CMK (cell line): Measurements from ENCODE around the gene CD180.

Experiments used
- DNase-seq: peaks from one replicate; pipeline ENCODE4 v3.0.0-alpha.2; 2010; ENCODE audit warnings: low read depth

The CD180 gene

DNA sequence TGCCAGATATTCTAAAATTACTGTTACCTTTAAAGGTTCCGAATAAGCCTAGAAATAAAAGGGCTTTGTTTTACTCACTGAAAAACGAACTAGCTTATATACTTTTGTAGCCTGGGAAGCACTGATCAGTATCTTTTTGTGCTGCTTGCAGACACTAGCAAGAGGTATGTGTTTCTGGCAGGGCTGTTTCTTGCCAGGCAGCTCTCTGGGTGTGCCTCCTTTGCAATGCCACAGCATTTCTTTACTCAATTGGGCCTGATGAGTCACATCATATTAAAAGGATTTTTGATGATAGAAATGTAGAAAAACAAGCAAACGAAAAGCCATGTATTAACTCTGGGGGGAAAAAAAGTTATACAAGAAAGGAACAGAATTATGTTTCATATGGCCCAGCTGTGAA, 35.6 kb downstream of the CD180 start:
- no peak for DNase-seq

DNA sequence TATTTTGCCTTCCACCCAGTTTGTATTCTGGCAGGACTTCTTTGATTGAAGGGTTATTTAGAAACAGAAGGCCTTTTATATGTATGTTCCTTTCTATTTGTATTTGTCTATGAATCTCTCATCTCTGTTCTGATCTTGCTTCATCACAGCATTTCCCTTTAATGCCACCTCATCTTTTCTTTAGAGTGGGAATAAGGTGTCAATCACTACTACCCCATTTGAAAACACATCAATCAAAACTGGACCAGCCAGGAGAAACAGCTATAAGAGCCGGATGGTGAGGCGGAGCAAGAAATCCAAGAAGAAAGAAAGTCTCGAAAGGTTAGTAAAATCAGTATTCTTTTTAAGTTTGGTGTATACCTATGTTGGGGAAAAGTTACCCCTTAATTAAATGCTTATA, 36.3 kb downstream of the CD180 start:
- DNase-seq = no peak

DNA sequence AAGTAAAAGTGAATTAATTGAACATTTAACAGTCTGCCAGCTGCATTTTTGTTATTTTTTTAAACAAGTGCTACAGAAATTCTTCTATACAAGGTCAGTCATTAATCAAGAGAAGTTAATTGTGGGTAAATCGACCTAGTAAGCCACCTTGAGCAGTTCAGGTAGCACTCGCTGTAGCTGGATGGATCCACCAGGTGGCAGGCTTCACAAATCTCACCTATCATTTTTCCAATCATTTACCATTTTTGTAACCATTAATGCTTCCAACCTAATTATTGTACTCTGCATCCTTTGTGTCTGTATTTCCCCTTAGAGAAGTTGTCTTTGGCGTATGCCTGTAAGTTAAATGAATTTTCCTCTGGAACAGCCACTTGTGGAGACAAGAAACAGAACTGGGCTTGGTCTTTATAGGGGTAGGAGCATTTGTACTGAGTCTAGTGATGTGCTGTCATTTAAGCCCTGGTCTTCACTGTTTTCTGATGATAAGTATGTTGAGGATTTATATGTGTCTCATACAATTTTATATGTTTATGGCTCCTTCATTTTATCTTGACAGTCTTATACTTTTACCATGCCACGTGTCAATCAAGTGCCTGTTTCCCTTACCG, 39.5 kb downstream of the CD180 start:
- no peak for DNase-seq

DNA sequence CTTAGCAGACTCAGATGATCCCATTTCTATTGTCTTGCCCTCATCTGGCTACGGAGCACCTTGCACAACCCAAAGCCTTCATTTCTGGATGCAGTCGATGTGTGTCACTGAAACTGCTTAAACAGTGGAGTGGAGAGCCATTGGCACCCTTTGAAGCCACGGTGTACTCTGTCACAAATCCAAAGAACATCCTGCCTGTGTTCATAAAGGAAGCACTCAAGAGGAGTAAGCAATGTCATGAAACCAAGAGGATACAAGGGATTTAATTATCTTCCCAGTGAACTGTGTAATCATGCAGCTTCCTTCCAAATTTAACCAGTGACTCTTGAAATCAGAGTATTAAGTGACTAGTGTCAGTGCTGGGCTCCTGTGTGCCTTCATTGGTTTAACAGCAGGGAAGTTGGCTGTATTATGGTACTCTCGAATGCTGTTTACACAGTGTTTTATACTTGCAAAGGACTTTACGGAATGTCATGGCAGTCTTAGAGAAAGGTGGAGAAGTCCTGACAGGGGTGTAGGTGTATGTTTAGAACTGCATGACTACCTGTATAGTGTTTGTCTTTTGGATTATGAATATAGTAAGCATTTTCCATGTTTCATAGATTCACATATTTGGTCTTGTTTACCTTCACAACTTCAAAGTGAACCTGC, 41.9 kb downstream of the CD180 start:
- DNase-seq = no peak

DNA sequence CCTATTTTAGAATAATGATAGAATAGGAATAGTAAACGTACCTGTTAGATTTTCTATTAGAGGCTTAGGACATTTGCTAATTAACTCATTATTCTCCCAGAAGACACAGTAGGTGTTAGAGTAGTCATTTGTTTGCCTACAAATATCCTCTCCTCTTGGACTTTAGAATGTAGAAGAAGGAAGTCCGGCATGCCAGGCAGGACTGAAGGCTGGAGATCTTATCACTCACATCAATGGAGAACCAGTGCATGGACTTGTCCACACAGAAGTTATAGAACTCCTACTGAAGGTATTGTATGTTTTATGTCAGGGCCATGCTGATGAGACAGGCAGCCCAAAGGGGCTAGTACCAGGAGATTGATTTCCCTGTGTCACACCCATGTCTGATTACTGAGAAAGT, 43.3 kb downstream of the CD180 start:
- DNase-seq = no peak

DNA sequence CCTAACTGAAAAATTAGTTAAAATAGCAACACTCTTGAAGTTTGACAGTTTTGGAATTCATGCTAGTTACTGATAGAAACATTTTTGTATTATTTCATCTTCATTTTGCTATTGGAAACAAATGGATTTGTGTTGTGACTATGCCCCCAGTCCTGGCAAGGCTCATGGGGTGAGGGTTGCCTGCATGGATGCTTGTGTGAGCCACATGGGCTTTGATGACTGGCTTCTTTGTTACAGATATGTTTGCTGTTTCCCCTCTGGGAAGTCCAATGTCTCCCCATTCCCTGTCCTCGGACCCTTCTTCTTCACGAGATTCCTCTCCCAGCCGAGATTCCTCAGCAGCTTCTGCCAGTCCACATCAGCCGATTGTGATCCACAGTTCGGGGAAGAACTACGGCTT, 44.2 kb downstream of the CD180 start:
- DNase-seq = no peak

DNA sequence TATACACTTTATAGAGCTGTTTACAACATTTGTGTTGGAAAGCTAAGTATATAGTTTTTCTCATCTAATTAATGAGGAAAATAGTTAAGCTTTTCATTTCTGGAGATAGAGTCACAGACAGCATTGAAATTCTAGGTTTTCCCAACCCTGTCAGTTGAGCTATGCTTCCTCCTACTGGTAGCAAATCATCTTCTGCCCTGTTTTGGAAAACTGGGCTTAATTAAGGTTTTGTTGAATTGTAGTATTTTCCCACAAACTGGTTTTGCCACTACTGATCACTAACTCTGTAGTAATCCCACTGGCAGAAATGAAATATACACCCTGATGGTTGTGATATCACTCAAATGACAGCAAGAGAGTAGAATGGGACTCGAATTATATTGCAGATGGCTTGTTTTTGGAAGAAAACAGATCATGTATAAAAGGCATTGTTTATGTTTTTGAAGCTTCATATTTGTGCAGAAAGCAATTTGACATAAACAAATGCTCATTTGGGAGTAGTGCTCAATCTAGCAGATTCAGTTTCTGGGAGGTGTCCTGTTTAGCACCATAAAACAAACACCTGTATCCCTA, 46.6 kb downstream of the CD180 start:
- DNase-seq = no peak

DNA sequence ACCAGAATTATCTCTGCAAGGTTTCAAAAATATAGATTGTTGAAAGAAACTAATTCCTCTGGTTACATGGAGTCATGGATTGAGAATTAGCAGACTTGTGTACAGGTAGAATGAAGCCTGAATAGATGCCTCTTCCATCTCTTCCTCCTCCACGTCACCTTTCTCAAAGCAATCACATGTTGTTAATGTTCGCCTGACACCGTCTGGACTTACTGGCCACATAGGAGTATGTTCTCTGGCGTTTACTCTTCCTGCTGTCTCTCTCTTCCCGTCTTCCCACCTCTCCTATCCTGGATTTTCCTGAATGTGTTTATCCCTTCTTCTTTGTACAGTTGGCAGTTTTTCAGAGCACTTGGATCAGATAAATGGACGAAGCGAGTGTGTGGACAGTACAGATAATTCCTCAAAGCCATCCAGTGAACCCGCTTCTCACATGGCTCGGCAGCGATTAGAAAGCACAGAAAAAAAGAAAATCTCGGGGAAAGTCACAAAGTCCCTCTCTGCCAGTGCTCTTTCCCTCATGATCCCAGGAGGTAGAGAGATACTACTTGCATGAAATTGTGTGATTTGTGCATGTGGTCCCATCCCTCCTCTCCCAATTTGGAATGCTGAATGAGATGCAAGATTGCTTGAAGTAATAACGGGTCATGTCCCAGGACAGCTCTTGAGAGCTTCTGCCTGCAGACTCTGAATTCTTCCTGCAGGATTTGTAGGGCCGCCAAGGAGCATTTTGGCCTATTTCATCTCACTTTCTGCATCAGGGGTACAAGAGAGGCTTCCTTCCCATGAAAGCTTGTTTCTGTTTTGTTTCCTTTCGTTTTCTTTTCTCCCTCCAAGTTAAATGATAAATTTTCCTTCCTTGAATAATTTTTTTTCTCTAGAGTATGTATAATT, 47.3 kb downstream of the CD180 start:
- no peak for DNase-seq

DNA sequence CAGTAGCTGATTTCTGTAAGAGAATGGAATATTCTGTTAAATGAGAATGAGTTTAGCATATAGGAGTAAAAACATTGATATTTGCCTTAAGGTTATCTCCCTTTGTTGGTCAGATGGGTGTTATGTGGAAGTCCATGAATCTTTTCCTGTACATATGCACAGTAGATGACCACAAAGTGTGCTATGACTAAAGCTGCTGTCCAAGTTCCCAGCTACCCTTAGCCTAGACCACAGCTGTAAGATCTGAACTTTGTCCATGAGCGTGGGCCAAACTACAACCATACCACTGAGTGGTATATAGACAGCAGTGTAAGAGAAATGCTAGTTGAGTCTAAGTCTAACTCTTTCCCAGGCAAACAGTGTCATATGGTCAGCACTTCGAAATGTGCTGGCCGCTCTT, 48.8 kb downstream of the CD180 start:
- no peak for DNase-seq

DNA sequence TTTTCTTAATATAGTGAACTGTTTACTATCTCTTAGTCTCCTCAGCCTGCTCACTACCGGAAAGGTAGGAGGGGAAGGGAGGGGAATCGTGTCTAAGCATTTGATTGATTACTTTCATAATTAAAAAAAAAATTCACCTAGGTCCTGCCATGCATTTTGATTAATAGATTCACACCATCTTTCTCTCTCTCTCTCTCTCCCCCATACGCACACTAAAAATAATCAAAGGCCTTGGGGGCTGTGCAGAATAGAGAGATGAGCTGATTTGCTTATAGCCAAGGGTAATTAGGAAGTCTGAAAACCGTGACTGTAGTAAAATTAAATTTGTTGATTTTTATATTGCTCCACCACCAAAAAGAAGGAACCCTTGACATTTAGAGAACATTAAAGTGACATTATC, 49.6 kb downstream of the CD180 start:
- no peak for DNase-seq

DNA sequence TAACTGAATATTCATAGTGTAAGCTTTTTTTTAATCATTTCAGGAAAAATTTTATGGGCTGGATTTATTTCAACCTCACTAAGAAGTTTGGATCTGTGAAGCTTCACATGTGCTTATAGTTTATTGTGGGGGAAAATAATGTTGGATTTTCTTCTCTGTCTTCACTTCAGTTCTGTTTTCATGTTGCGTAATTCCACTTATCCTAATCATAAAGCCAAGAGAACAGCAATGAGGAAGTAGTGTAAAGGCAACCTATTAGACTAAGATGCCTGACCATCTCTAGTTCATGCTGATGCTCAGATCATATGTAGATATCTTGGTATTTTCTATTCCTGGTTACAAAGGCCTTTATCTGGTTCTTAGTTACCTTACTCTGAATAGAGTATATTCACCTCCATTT, 50.0 kb downstream of the CD180 start:
- DNase-seq = no peak

DNA sequence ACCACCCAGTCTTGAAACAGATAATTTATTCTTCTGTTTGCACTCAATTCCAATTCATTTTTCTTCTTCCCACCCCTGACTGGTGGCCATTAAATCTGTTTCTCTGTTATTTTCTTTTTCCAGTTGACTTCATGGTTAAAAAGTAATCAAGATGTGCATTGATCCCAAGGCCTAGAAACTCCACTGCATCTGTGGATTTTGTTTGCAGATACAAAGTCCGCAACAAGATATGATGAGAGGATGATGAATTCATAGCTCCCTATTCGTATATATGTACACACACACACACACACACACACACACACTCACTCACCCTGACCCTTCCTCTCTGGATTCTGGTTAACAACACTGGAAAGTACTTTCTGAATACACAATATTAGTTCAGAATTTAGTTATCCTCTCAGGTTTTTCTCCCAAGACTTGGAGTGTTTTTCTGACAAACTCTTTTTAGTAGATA, 52.4 kb downstream of the CD180 start:
- no peak for DNase-seq

DNA sequence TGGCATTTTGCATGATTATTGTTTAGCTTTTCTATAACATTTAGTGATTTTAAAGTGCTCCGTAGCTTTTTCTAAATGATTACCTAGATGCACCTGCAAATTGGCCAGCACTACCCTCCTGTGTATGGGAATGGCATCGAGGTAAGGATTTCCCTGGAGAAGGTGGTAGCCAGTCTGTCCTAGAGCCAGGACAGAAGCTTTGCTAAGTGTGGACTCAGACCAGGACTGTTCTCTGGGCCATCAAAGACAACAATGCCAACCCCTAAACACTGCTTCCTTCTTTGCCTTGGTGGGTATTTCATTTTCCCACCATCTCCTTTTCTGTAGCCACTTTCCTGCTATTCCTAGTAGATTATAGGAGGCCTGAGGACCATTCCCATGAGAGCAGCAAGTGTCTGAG, 53.0 kb downstream of the CD180 start:
- no peak for DNase-seq

DNA sequence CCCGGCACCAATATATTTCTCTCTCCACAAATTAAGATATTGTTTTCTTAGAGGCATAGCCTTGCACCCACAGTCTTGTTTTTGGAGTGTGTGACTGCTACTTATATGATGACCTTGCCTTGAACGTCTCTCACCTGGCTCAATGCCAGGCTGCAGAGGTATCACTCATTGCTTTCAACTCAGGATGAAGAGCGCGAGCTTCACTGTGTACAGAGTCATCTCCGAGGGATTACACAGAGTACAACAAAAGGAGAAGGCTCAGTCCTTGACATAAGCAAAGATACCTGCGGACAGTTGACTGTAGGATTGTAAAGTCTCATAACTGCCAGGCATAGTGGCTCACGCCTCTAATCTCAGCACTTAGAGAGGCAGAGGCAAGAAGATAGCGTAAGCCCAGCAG, 53.8 kb downstream of the CD180 start:
- no peak for DNase-seq

DNA sequence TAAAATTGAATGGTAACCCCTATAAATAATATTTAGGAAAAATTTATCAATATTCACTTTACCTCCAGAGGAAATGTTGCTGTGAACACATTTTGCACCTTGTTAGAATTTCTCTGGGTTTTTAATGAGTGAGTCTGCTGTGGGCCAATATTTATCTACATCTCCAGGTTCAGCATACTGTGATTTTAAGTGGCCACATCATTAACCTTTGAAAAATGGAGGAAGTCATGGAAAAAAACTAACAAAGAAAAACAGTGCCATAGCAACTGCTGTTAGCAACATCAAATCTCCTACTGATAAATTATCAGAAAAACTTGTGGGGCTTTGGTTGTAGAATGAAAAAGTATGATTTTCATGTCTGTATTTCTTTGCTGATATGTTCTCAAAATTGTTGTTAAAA, 55.0 kb downstream of the CD180 start:
- DNase-seq = no peak

DNA sequence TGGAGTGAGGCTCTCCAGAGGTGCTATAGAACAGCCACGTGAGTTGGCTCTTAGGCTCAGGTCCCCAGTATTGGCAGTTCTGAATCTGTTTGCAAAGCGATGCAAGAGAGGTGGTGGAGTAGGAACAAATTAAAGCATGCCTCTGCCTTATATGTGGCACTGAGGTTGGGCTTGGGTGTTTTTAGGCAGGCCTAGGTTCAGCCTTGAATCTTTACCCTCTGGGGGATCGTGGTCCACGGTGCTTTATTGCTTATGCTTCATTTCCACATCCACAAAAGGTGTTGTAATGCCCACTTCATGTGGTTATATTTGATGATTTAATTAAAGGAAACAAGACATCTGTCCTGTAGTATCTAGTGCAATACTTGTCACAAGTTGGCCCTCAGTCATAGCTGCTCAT, 56.2 kb downstream of the CD180 start:
- DNase-seq = no peak

DNA sequence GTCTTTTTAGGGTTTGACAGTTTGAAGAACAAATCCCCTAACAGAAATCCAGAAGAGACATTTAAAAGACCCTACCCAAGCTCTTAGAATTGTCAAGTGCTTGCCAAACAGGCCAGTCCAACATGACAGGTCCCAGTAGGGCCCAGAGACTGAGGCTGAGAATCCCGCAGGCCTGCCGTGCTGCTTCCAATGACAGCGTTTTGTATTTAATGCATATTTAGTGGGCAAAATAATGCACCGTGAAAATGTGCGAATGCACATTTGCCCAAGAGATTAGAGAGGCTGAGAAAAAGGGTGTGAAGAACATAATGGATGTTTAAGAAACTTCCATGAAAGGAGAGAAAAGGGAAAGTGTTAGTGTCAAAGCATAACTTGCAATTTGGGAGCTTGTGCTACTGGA, 57.6 kb downstream of the CD180 start:
- no peak for DNase-seq

DNA sequence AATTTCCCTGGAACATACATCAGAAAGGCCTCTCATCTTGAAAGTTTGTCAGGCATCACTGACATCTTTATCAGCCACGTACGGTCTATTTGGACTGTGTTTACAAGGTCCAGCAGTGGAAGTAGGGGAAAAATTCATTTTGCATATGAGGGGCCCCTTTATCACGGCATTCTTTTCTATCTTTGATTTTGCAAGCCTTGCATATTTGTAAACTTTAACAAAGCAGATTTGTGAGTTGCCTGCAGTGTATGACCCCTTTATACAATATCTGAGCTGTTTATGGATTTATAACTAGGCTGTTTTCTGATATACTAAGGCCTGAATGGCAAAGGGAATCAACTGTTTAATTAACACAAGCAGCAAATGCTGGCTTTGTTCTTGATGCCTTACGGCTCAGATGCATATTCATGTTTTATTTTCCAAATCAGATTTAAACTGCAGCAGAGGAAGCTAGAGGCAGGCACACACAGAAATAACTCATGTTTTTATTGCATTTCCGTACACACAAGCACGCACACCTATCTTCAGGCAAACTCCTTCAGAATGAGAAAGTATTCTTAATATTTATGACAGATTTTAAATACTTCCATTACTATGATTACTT, 61.1 kb downstream of the CD180 start:
- DNase-seq = no peak

DNA sequence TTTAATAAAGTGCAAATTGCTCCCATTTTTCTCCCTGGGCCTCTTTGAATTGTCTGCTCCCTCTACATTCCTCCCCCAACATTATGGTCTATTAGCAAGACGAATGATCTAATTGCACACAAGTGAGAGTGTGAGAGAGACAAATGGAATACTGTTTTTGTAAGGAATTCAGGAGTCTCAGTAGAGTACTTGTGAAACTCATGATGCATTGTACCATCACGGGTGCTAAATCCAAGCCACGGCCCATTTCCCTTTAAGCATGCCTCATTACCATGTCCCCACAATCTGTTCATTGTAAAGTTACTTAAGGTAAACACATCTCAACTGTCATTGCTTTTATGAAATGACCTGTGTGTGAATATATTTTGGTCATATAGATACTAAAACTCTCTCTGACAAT, 62.8 kb downstream of the CD180 start:
- DNase-seq = no peak

DNA sequence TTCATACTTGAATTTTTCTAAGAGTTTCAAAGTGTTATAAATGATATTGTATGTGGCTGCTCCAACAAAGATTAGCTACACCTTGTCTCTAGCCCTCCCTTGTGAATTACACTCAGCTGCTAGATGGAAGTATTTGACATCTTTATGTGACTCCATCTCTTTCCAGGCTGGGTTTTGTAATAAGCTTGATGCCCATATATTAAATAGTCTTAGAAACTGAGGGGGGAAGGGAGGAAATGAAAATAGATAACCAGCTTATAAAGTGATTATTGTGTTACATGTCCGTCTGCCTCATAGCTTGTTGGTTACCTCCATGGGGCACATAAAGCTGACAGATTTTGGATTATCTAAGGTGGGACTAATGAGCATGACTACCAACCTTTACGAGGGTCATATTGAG, 63.4 kb downstream of the CD180 start:
- no peak for DNase-seq

DNA sequence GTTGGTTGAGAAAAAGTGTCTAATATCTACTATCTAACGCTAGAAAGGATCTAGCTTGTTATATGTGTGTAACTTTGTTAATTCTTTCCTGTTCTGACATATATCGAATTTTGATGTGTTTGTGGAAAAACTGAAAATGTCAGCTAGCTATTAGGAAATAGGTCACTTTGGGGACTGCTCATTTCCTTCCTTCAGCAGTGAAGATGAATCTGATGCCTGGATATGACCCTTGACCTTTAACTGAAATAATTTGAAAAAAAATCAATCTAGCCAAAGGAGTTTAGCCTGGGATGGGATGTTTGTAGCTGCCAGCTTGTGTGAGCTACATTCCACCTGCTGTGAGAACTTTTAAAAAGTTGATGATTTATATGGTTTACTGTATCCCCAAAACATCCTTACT, 66.8 kb downstream of the CD180 start:
- DNase-seq = no peak
